T-cell (primary cell): Measurements from ENCODE around the gene GNG7. TPM values are rescaled to one million over a fixed set of nuclear protein-coding genes. Genes with fewer than 3 reads are reported as not detected.
A peak's percentile ranks its signal among the peaks of the same experiment; 100 is the strongest.

Experiments
- ATAC-seq, 4 experiments: fragments of 200-7000 bp in 3 of 4; fragments of 150-1000 bp in 1 of 4; cut with Tn5 transposase; replicated peaks in 1 of 4; 1 replicate in 3 of 4; 2 replicates in 1 of 4; pipeline ENCODE4 v1.10.0; 2021; ENCODE audit warnings: moderate library complexity in 3 of 4, mild to moderate bottlenecking in 2 of 4, moderate number of reproducible peaks in 1 of 4
- CTCF ChIA-PET, 2 donors: fragments of 300-600 bp; sonication (Branson Sonifier 250); formaldehyde crosslinking; loops; one replicate each; lab custom pipeline; 2022; ENCODE audit warnings: antibody characterized with exemption in 2 of 2; lab: Charles Lee
- POLR2A ChIA-PET, 2 donors: fragments of 300-600 bp; sonication (Branson Sonifier 250); formaldehyde crosslinking; loops; one replicate each; lab custom pipeline; 2022; ENCODE audit warnings: antibody characterized with exemption in 2 of 2; lab: Charles Lee
- DNase-seq, 35 experiments: peaks; one replicate each; pipeline versions ENCODE4 v3.0.0 to v3.0.0-alpha.2; 2013 to 2023
- H3K27ac ChIP-seq: one replicate; pipeline ENCODE4 v1.5.1; 2013; ENCODE audit warnings: low read length
- H3K27me3 ChIP-seq, 2 experiments: replicated peaks in 1 of 2; 1 replicate in 1 of 2; 2 replicates in 1 of 2; pipeline versions ENCODE4 v1.6.1 to v1.7.0; 2013; ENCODE audit warnings: low read length in 1 of 2, mixed read lengths in 1 of 2; ENCODE audit not compliant: control insufficient read depth in 2 of 2, insufficient read depth in 2 of 2; ENCODE audit errors: extremely low read depth in 1 of 2
- H3K36me3 ChIP-seq, 2 donors: 1 replicate in 1 of 2; 2 replicates in 1 of 2; pipeline versions ENCODE4 v1.6.1 to v1.7.0; 2013; ENCODE audit warnings: low read length in 1 of 2; ENCODE audit not compliant: control insufficient read depth in 2 of 2, insufficient read depth in 1 of 2; ENCODE audit errors: extremely low read depth in 1 of 2
- H3K4me1 ChIP-seq, 2 experiments: 1 replicate in 1 of 2; 2 replicates in 1 of 2; pipeline versions ENCODE4 v1.6.1 to v1.7.0; 2013; ENCODE audit warnings: low read length in 2 of 2, mixed read lengths in 1 of 2; ENCODE audit not compliant: insufficient read depth in 2 of 2, control insufficient read depth in 1 of 2; ENCODE audit errors: extremely low read depth in 1 of 2
- H3K4me3 ChIP-seq, 2 donors: 1 replicate in 1 of 2; 2 replicates in 1 of 2; pipeline versions ENCODE4 v1.5.1 to v1.7.0; 2013; ENCODE audit warnings: mild to moderate bottlenecking in 2 of 2, low read length in 1 of 2, moderate library complexity in 1 of 2; ENCODE audit not compliant: control insufficient read depth in 1 of 2; ENCODE audit errors: extremely low read depth in 1 of 2
- H3K9me3 ChIP-seq: 2 replicates; pipeline ENCODE4 v1.7.0; 2013
- H3K27ac Mint-ChIP-seq, 2 donors: one replicate each; pipeline ENCODE4 v1.8.0; 2020 to 2021; ENCODE audit warnings: mild to moderate bottlenecking in 2 of 2, mixed read lengths in 2 of 2
- H3K27me3 Mint-ChIP-seq, 2 donors: one replicate each; pipeline ENCODE4 v1.8.0; 2021 to 2022; ENCODE audit warnings: mixed read lengths in 2 of 2
- H3K36me3 Mint-ChIP-seq: one replicate; pipeline ENCODE4 v1.8.0; 2021; ENCODE audit warnings: mixed read lengths
- H3K4me1 Mint-ChIP-seq, 3 donors: one replicate each; pipeline ENCODE4 v1.8.0; 2020 to 2022; ENCODE audit warnings: mixed read lengths in 3 of 3, mild to moderate bottlenecking in 1 of 3
- H3K4me3 Mint-ChIP-seq, 3 donors: one replicate each; pipeline ENCODE4 v1.8.0; 2020 to 2022; ENCODE audit warnings: mild to moderate bottlenecking in 3 of 3, mixed read lengths in 3 of 3, moderate library complexity in 3 of 3
- H3K9me3 Mint-ChIP-seq, 3 donors: one replicate each; pipeline ENCODE4 v1.8.0; 2020 to 2022; ENCODE audit warnings: mixed read lengths in 3 of 3
- WGBS: methylation state at CpG from one replicate; pipeline ENCODE4 v1.1.5; 2013; ENCODE audit warnings: missing lambda C conversion rate; ENCODE audit not compliant: insufficient coverage; 5-methylcytosine and 5-hydroxymethylcytosine counted together
- total RNA-seq, 35 experiments: library from RNA in 6 of 35; stranded (reverse) in 6 of 35; fragments of 120-200 nt in 1 of 35; gene quantifications; one replicate each; pipeline versions ENCODE4 v1.2.1 to v1.2.4 and lab custom pipeline; 2013 to 2026

The GNG7 gene
- total RNA-seq, 5 donors from 2014 or later (not counting 1 experiment from before 2014, with no cell fraction given), result 4.5 to 7.2 (median 5.7) TPM

GRCh38 chr19:2527686-2528085 lies 174.8 kb downstream of the GNG7 start:
- no peak overlapping the region for H3K4me3 Mint-ChIP-seq
- no peaks in the 10 kb centered on the region for H3K9me3 ChIP-seq
- H3K4me3 ChIP-seq, result no peak overlapping the region
- no peak overlapping the region for H3K27ac ChIP-seq
- H3K4me1 ChIP-seq, result no peaks in the 10 kb centered on the region
- DNase-seq (no peak), ATAC-seq (no peak)
- no peaks in the 10 kb centered on the region for H3K36me3 Mint-ChIP-seq
- H3K9me3 Mint-ChIP-seq, result peaks cover 0 to 5% (median 4%) of the 10 kb centered on the region in 3 donors
- no peak overlapping the region for H3K27ac Mint-ChIP-seq
- no peaks in the 10 kb centered on the region for H3K36me3 ChIP-seq
- peaks cover 3 to 6% (median 5%) of the 10 kb centered on the region in 3 donors for H3K4me1 Mint-ChIP-seq
- CTCF ChIA-PET, result no interaction called here
- H3K27me3 ChIP-seq, result no peaks in the 10 kb centered on the region
- H3K27me3 Mint-ChIP-seq, result no peaks in the 10 kb centered on the region
- POLR2A ChIA-PET, result interaction anchor here in 1 of 2 donors (0.5 kb wide), 1 partner anchor 161 kb away, joined by 5 read pairs; no protein-coding TSS in a partner anchor
- WGBS, result 96% methylated on average over 3 of the region's 4 CpGs

- Mint-ChIP-seq H3K4me3 (no peak overlapping the region), H3K27ac (no peak overlapping the region), H3K4me1 (peaks cover under 1 to 1% (median under 1%) of the 10 kb centered on the region in 3 donors), H3K9me3 (peaks cover 0 to 2% (median 1%) of the 10 kb centered on the region in 3 donors), H3K36me3 (no peaks in the 10 kb centered on the region), H3K27me3 (no peaks in the 10 kb centered on the region)
- ATAC-seq (no peak), DNase-seq (no peak)
- H3K9me3 ChIP-seq, result no peaks in the 10 kb centered on the region
- H3K27ac ChIP-seq, result no peak overlapping the region
- no peaks in the 10 kb centered on the region for H3K36me3 ChIP-seq
- CTCF ChIA-PET, result no interaction called here
- POLR2A ChIA-PET, result interaction anchor here in 1 of 2 donors (0.5 kb wide), 1 partner anchor 161 kb away, joined by 5 read pairs; no protein-coding TSS in a partner anchor
- H3K27me3 ChIP-seq, result no peaks in the 10 kb centered on the region
- H3K4me3 ChIP-seq, result no peak overlapping the region
- 90% methylated on average over 11 of the region's 14 CpGs for WGBS
- H3K4me1 ChIP-seq, result no peaks in the 10 kb centered on the region
These were observed 175.3 kb downstream of the GNG7 start for GRCh38 chr19:2527171-2527570.

GRCh38 chr19:2524840-2525723 lies 177.4 kb downstream of the GNG7 start:
- H3K9me3 Mint-ChIP-seq, result no peaks in the 10 kb centered on the region
- H3K4me3 Mint-ChIP-seq, result no peak overlapping the region
- ChIA-PET POLR2A (no interaction called here), CTCF (no interaction called here)
- no peak overlapping the region for H3K27ac ChIP-seq
- no peaks in the 10 kb centered on the region for H3K9me3 ChIP-seq
- H3K27me3 Mint-ChIP-seq, result no peaks in the 10 kb centered on the region
- no peaks in the 10 kb centered on the region for H3K36me3 ChIP-seq
- H3K27ac Mint-ChIP-seq, result peak overlapping the region in 1 of 2 donors; percentile 17
- H3K4me1 Mint-ChIP-seq, result no peaks in the 10 kb centered on the region
- no peaks in the 10 kb centered on the region for H3K36me3 Mint-ChIP-seq
- ATAC-seq, result no peak
- no peaks in the 10 kb centered on the region for H3K4me1 ChIP-seq
- H3K27me3 ChIP-seq, result no peaks in the 10 kb centered on the region
- DNase-seq, result no peak
- WGBS, result 89% methylated on average over 36 of the region's 45 CpGs
- no peak overlapping the region for H3K4me3 ChIP-seq

- CTCF ChIA-PET, result no interaction called here
- over 99% methylated on average over 14 of the region's 16 CpGs for WGBS
- H3K4me3 ChIP-seq, result no peak overlapping the region
- no peaks in the 10 kb centered on the region for H3K9me3 Mint-ChIP-seq
- DNase-seq (no peak), ATAC-seq (no peak)
- H3K4me1 ChIP-seq, result no peaks in the 10 kb centered on the region
- no peak overlapping the region for H3K4me3 Mint-ChIP-seq
- no peaks in the 10 kb centered on the region for H3K36me3 Mint-ChIP-seq
- H3K27me3 Mint-ChIP-seq, result no peaks in the 10 kb centered on the region
- H3K36me3 ChIP-seq, result no peaks in the 10 kb centered on the region
- H3K9me3 ChIP-seq, result no peaks in the 10 kb centered on the region
- POLR2A ChIA-PET, result no interaction called here
- H3K27ac ChIP-seq, result no peak overlapping the region
- peak overlapping the region in 1 of 2 donors; percentile 17 for H3K27ac Mint-ChIP-seq
- no peaks in the 10 kb centered on the region for H3K4me1 Mint-ChIP-seq
- no peaks in the 10 kb centered on the region for H3K27me3 ChIP-seq
These were observed 178.1 kb downstream of the GNG7 start for GRCh38 chr19:2524361-2524839.

GRCh38 chr19:2523630-2524311 lies 178.7 kb downstream of the GNG7 start:
- Histone ChIP-seq H3K4me3 (no peak overlapping the region), H3K9me3 (no peaks in the 10 kb centered on the region), H3K27me3 (no peaks in the 10 kb centered on the region), H3K36me3 (no peaks in the 10 kb centered on the region), H3K27ac (no peak overlapping the region), H3K4me1 (no peaks in the 10 kb centered on the region)
- CTCF ChIA-PET, result no interaction called here
- no peaks in the 10 kb centered on the region for H3K36me3 Mint-ChIP-seq
- H3K4me1 Mint-ChIP-seq, result no peaks in the 10 kb centered on the region
- no peak for DNase-seq
- no peaks in the 10 kb centered on the region for H3K27me3 Mint-ChIP-seq
- ATAC-seq, result no peak
- WGBS, result 85% methylated on average over 16 of the region's 20 CpGs
- no peak overlapping the region for H3K27ac Mint-ChIP-seq
- no peaks in the 10 kb centered on the region for H3K9me3 Mint-ChIP-seq
- no peak overlapping the region for H3K4me3 Mint-ChIP-seq
- POLR2A ChIA-PET, result no interaction called here

GRCh38 chr19:2519482-2519881 lies 183.0 kb downstream of the GNG7 start:
- no peak for DNase-seq
- Mint-ChIP-seq H3K4me3 (no peak overlapping the region), H3K9me3 (no peaks in the 10 kb centered on the region), H3K27me3 (no peaks in the 10 kb centered on the region), H3K27ac (no peak overlapping the region), H3K4me1 (peaks cover 0 to 9% (median 5%) of the 10 kb centered on the region in 3 donors), H3K36me3 (no peaks in the 10 kb centered on the region)
- 80% methylated on average over 4 of the region's 6 CpGs for WGBS
- Histone ChIP-seq H3K9me3 (no peaks in the 10 kb centered on the region), H3K27ac (no peak overlapping the region), H3K4me3 (no peak overlapping the region), H3K4me1 (peaks cover 0 to 12% of the 10 kb centered on the region in 2 experiments), H3K27me3 (peaks cover 0 to 10% of the 10 kb centered on the region in 2 experiments), H3K36me3 (no peaks in the 10 kb centered on the region)
- POLR2A ChIA-PET, result no interaction called here
- ATAC-seq, result no peak
- CTCF ChIA-PET, result no interaction called here
